ENCODE measurements around the gene PXDC1. TPM values are rescaled to one million over a fixed set of nuclear protein-coding genes. Genes with fewer than 3 reads are reported as not detected.

The PXDC1 gene
- total RNA-seq, 1 donor from 2014 or later, result 64.5 TPM

GRCh38 chr6:3739311-3739897 is 12.1 kb downstream of the PXDC1 start:
- Histone ChIP-seq H3K4me3 (ENCODE audit: low read depth, low read length) (no peak overlapping the region), H3K27me3 (ENCODE audit: control insufficient read depth, insufficient read depth, low read length) (no peaks in the 10 kb centered on the region), H3K36me3 (ENCODE audit: control insufficient read depth, insufficient read depth, low read length) (peaks cover 30% of the 10 kb centered on the region)
- FAIRE-seq (no peak), DNase-seq (ENCODE audit: low read depth) (no peak)
- TF ChIP-seq, protein P1, sequence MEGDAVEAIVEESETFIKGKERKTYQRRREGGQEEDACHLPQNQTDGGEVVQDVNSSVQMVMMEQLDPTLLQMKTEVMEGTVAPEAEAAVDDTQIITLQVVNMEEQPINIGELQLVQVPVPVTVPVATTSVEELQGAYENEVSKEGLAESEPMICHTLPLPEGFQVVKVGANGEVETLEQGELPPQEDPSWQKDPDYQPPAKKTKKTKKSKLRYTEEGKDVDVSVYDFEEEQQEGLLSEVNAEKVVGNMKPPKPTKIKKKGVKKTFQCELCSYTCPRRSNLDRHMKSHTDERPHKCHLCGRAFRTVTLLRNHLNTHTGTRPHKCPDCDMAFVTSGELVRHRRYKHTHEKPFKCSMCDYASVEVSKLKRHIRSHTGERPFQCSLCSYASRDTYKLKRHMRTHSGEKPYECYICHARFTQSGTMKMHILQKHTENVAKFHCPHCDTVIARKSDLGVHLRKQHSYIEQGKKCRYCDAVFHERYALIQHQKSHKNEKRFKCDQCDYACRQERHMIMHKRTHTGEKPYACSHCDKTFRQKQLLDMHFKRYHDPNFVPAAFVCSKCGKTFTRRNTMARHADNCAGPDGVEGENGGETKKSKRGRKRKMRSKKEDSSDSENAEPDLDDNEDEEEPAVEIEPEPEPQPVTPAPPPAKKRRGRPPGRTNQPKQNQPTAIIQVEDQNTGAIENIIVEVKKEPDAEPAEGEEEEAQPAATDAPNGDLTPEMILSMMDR (IDR thresholded peaks at IDR 0.05; ENCODE audit: insufficient read depth, low read length, severe bottlenecking), result no peak

DNA sequence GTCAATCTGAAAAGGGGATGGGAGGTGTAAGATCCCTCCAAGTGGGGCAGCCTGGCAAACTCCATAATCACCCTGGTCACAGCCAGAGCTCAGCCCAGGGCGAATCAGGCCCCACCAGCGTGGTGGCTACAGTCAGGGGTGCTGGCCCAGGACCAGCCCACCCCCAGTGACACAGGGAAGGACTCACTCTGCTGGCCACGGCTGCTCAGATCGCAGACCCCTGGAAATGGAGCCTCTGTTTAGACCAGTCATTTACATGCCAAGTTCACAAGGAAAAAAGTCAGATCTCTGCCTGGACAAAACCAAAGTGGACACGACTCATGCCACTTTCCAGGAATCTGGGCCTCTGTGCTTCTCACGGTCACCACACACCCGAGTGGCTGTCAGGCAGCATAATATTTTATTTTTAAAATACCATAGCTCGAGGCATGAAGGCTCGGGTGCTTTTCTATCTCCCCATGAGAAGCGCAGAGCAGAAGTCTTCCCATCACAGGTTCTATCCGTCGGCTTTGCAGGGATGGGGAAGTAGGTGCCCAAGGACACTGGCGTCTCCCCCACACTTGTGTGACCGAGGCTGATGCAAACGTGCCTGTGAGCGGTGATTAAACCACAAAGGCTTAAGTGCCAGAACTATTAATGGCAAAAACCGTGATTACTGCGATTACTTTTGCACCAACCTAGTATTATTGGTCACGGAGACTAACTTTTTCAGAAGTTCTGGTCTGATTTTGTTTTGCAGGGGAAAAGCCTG is 13.0 kb downstream of the PXDC1 start:
- FAIRE-seq (no peak), DNase-seq (ENCODE audit: low read depth) (no peak)
- no peak overlapping the region for H3K4me3 ChIP-seq (ENCODE audit: low read depth, low read length)
- TF ChIP-seq, protein P1 (IDR thresholded peaks at IDR 0.05; ENCODE audit: insufficient read depth, low read length, severe bottlenecking), result no peak
- no peaks in the 10 kb centered on the region for H3K27me3 ChIP-seq (ENCODE audit: control insufficient read depth, insufficient read depth, low read length)
- peaks cover 33% of the 10 kb centered on the region for H3K36me3 ChIP-seq (ENCODE audit: control insufficient read depth, insufficient read depth, low read length)

DNA sequence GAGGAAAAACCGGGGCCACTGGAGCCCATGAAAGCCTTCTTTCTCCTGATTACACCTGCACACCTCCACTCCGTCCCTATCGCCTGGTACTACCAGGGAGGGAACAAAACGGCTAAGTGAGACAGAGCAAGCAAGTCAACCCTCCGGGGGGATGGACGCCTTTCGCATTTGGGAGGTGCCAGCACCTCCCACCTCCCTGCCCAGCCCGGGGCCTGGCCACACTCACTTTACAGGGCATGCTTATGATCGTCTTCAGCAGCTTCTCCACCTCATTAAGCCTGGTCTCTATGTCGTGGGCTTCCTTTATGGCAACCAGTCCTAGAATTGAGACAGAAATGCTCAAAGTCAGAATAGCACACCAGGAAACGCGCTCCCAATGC is 13.7 kb downstream of the PXDC1 start:
- Histone ChIP-seq H3K36me3 (ENCODE audit: control insufficient read depth, insufficient read depth, low read length) (peaks cover 34% of the 10 kb centered on the region), H3K4me3 (ENCODE audit: low read depth, low read length) (no peak overlapping the region), H3K27me3 (ENCODE audit: control insufficient read depth, insufficient read depth, low read length) (no peaks in the 10 kb centered on the region)
- TF ChIP-seq, protein P1 (IDR thresholded peaks at IDR 0.05; ENCODE audit: insufficient read depth, low read length, severe bottlenecking), result no peak
- DNase-seq (ENCODE audit: low read depth) (no peak), FAIRE-seq (no peak)

- DNase-seq (ENCODE audit: low read depth), result no peak
- Histone ChIP-seq H3K36me3 (ENCODE audit: control insufficient read depth, insufficient read depth, low read length) (peaks cover 36% of the 10 kb centered on the region), H3K27me3 (ENCODE audit: control insufficient read depth, insufficient read depth, low read length) (no peaks in the 10 kb centered on the region), H3K4me3 (ENCODE audit: low read depth, low read length) (no peak overlapping the region)
- FAIRE-seq, result no peak
- TF ChIP-seq, protein P1 (IDR thresholded peaks at IDR 0.05; ENCODE audit: insufficient read depth, low read length, severe bottlenecking), result no peak
These were observed 14.2 kb downstream of the PXDC1 start for GRCh38 chr6:3737149-3737830.

DNA sequence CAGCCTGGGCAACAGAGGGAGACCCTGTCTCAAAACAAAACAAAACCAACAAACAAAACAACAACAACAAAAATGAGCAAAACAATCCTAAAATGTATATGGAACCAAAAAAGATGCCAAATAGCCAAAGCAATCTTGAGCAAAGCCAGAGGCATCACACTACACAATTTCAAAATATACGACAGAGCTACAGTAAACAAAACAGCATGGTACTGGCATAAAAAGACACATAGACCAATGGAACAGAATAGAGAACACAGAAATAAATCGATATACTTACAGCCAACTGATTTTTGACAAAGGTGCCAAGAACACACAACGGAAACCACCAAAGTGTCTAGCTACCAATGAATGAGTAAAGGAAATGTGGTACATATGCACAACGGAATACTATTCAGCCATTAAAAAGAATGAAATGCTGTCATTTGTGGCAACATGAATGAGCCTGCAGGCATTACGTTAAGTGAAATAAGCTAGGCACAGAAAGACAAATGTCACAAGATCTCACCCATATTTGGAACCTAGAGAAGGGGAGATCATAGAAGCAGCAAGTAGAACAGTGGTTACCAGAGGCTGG is 16.4 kb downstream of the PXDC1 start:
- peaks cover 41% of the 10 kb centered on the region for H3K36me3 ChIP-seq (ENCODE audit: control insufficient read depth, insufficient read depth, low read length)
- TF ChIP-seq, protein P1 (IDR thresholded peaks at IDR 0.05; ENCODE audit: insufficient read depth, low read length, severe bottlenecking), result no peak
- DNase-seq (ENCODE audit: low read depth) (no peak), FAIRE-seq (no peak)
- H3K4me3 ChIP-seq (ENCODE audit: low read depth, low read length), result no peak overlapping the region
- H3K27me3 ChIP-seq (ENCODE audit: control insufficient read depth, insufficient read depth, low read length), result no peaks in the 10 kb centered on the region
